IPS-20b (cell line): Measurements from ENCODE around the gene KMT2B.

ENCODE experiments used
- H3K27ac ChIP-seq: one replicate; pipeline ENCODE4 v1.5.1; 2013; ENCODE audit warnings: low read length
- H3K27me3 ChIP-seq: 2 replicates; pipeline ENCODE4 v1.6.1; 2013; ENCODE audit warnings: mild to moderate bottlenecking, low read length, inconsistent platforms; ENCODE audit not compliant: insufficient read depth
- H3K36me3 ChIP-seq: 2 replicates; pipeline ENCODE4 v1.6.1; 2013; ENCODE audit warnings: low read depth, mild to moderate bottlenecking, inconsistent platforms, low read length, moderate library complexity; ENCODE audit not compliant: insufficient read depth
- H3K4me1 ChIP-seq: 2 replicates; pipeline ENCODE4 v1.6.1; 2013; ENCODE audit warnings: mild to moderate bottlenecking, control low read depth, inconsistent platforms, low read length, moderate library complexity; ENCODE audit not compliant: insufficient read depth
- H3K4me3 ChIP-seq: 2 replicates; pipeline ENCODE4 v1.5.1; 2013; ENCODE audit warnings: mild to moderate bottlenecking, low read length, inconsistent platforms
- H3K9ac ChIP-seq: 2 replicates; pipeline ENCODE4 v1.6.1; 2013; ENCODE audit warnings: low read depth, mild to moderate bottlenecking, inconsistent platforms, low read length, moderate library complexity
- H3K9me3 ChIP-seq: 2 replicates; pipeline ENCODE4 v1.6.1; 2013; ENCODE audit warnings: mild to moderate bottlenecking, low read depth, low read length, inconsistent platforms; ENCODE audit not compliant: insufficient read depth

Gene KMT2B

GRCh38 chr19:35693422-35693821 lies 24.4 kb upstream of the KMT2B start:
- H3K9ac ChIP-seq, result no peak overlapping the region
- H3K9me3 ChIP-seq, result no peaks in the 10 kb centered on the region
- H3K27ac ChIP-seq, result no peak overlapping the region
- no peak overlapping the region for H3K4me3 ChIP-seq
- H3K27me3 ChIP-seq, result no peaks in the 10 kb centered on the region
- no peaks in the 10 kb centered on the region for H3K4me1 ChIP-seq
- H3K36me3 ChIP-seq, result no peaks in the 10 kb centered on the region

- no peaks in the 10 kb centered on the region for H3K4me1 ChIP-seq
- H3K27ac ChIP-seq, result no peak overlapping the region
- no peaks in the 10 kb centered on the region for H3K9me3 ChIP-seq
- no peak overlapping the region for H3K4me3 ChIP-seq
- H3K27me3 ChIP-seq, result no peaks in the 10 kb centered on the region
- H3K9ac ChIP-seq, result no peak overlapping the region
- no peaks in the 10 kb centered on the region for H3K36me3 ChIP-seq
Observed at GRCh38 chr19:35693835-35694599, 23.8 kb upstream of the KMT2B start.

DNA sequence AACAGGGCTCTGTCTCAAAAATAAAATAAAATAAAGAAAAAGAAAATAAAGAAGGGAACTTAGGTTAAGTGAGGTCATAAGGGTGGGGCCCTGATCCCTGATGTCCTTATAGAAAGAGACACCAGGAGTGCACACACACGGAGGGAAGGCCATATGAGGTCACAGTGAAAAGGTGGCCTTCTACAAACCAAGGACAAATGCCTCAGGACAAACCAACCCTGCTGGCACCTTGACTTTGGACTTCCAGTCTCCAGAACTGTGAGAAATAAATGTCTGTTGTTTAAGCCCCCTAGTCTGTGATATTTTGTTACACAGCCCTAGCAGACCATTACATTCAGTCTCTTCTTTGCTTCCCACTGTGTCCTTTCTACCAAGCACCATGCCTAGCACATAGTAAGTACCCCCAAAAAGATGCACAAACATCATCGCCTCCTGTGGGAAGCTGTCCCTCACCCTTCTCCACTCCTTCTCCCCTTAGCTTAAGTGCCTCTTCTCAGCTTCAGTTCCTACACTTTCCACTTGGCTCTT lies 21.8 kb upstream of the KMT2B start:
- no peaks in the 10 kb centered on the region for H3K9me3 ChIP-seq
- H3K27ac ChIP-seq, result no peak overlapping the region
- no peaks in the 10 kb centered on the region for H3K27me3 ChIP-seq
- H3K4me1 ChIP-seq, result no peaks in the 10 kb centered on the region
- no peaks in the 10 kb centered on the region for H3K36me3 ChIP-seq
- H3K4me3 ChIP-seq, result no peak overlapping the region
- no peak overlapping the region for H3K9ac ChIP-seq

- Histone ChIP-seq H3K9me3 (no peaks in the 10 kb centered on the region), H3K36me3 (no peaks in the 10 kb centered on the region), H3K27ac (no peak overlapping the region), H3K9ac (no peak overlapping the region), H3K4me3 (no peak overlapping the region), H3K4me1 (no peaks in the 10 kb centered on the region), H3K27me3 (no peaks in the 10 kb centered on the region)
Observed at GRCh38 chr19:35696835-35697234, 21.0 kb upstream of the KMT2B start.

- Histone ChIP-seq H3K4me3 (peak overlapping the region; percentile 76), H3K9ac (no peak overlapping the region)
Observed at GRCh38 chr19:35702223-35703012, 15.4 kb upstream of the KMT2B start.

DNA sequence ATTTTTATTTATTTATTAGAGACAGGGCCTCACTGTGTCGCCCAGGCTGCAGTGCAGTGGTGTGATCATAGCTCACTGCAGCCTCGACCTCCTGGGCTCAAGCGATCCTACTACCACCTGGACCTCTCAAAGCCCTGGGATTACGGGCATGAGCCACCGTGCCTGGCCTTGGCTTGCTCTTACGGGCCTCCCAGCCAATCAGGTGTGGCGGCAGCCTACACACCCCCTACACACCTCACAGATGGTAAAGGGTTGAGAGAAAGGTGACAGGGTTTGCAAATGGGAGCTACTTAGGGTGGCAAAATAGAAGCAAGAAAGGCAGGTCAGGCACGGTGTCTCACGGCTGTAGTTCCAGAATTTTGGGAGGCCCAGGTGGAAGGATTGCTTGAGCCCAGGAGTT lies 14.5 kb upstream of the KMT2B start:
- Histone ChIP-seq H3K27ac (no peak overlapping the region), H3K9ac (no peak overlapping the region), H3K27me3 (peaks cover 35% of the 10 kb centered on the region), H3K9me3 (no peaks in the 10 kb centered on the region), H3K4me1 (no peaks in the 10 kb centered on the region), H3K4me3 (no peak overlapping the region), H3K36me3 (no peaks in the 10 kb centered on the region)

More at GRCh38 chr19:35702223-35703012, 15.4 kb upstream of the KMT2B start:
- no peaks in the 10 kb centered on the region for H3K4me1 ChIP-seq
- no peaks in the 10 kb centered on the region for H3K36me3 ChIP-seq
- H3K9me3 ChIP-seq, result no peaks in the 10 kb centered on the region
- H3K27ac ChIP-seq, result no peak overlapping the region
- H3K27me3 ChIP-seq, result peaks cover 29% of the 10 kb centered on the region

GRCh38 chr19:35704218-35704617 lies 13.6 kb upstream of the KMT2B start, which contains the start of gene ZBTB32:
TSS of gene ZBTB32 (plus strand) at chr19:35704558. CDS start at chr19:35714627, 10,069 bp downstream.
- H3K36me3 ChIP-seq, result no peaks in the 10 kb centered on the region
- no peaks in the 10 kb centered on the region for H3K9me3 ChIP-seq
- no peaks in the 10 kb centered on the region for H3K4me1 ChIP-seq
- H3K27me3 ChIP-seq, result peaks cover 37% of the 10 kb centered on the region
- no peak within 1 kb of the TSS for H3K4me3 ChIP-seq
- H3K27ac ChIP-seq, result no peak within 1 kb of the TSS
- H3K9ac ChIP-seq, result no peak within 1 kb of the TSS

DNA sequence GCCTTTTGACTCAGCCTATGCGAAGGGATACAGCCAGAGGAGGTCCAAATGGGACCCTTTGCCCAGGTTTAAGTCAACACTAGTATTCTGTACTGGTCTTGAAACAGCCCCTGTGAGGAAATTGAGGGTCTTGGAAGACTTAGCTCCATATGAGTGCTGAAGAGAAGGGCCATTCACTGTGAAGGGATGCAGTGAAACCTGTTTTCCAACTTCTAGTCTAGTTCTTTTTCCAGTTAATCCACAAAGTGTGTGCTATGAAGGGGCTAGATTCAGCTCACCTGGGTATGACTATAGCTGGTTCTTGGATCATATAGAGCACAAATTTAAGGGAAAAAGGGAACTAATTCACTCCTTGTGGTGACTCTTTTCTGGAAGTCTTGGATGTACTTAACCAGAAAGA lies 9.4 kb upstream of the KMT2B start:
- peaks cover 27% of the 10 kb centered on the region for H3K27me3 ChIP-seq
- no peak overlapping the region for H3K9ac ChIP-seq
- no peak overlapping the region for H3K4me3 ChIP-seq
- H3K4me1 ChIP-seq, result peaks cover 4% of the 10 kb centered on the region; the same call in 1 of the 2 replicates
- no peak overlapping the region for H3K27ac ChIP-seq
- H3K36me3 ChIP-seq, result no peaks in the 10 kb centered on the region
- no peaks in the 10 kb centered on the region for H3K9me3 ChIP-seq

GRCh38 chr19:35710784-35711723 lies 6.7 kb upstream of the KMT2B start:
- Histone ChIP-seq H3K36me3 (no peaks in the 10 kb centered on the region), H3K9me3 (no peaks in the 10 kb centered on the region), H3K27me3 (peaks cover 16% of the 10 kb centered on the region), H3K9ac (no peak overlapping the region), H3K4me1 (peaks cover 19% of the 10 kb centered on the region), H3K27ac (no peak overlapping the region), H3K4me3 (no peak overlapping the region)

DNA sequence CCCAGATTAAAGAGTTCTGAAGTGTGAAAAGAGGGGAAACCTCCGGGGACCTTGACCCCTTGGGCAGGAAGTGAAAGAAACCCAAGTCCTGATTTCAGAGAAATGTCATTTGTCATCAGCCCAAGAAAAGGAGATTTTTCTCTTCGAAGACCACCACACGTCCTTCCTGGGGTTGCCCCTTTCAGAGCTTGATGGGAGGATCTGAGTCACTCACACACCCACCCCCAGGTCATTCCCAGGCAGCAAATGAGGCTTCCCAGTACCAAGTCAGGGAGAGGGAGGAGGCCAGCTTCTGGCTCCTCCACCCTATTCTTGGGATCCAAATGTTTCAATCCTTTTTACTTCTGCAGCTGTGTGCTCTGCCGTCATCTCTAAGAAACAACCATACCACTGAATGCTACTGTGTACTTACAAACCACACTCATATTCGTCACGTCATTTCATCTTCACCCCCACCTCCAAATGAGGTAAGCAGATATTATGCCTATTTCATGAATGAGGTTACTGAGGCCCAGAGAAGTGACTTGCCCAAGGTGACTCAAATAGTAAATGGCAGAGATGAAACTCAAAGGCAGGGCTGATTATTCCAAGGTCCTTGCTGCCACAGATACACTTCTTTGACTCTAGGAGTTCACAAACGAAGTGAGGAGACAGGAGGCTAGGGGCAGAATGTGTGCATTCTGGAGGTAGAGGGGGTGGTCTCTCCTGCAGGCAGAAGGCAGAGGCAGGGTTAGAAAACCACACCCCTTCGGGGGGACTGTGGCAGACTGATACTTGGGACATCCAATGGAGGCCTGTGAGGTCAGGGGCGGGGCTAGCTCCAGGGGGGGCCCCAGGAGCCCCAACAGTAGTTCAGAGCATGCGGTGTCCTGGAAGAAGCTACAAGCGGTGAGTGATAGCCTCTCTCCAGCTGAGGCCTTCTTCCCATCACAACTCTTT lies 5.0 kb upstream of the KMT2B start:
- H3K9me3 ChIP-seq, result no peaks in the 10 kb centered on the region
- no peak overlapping the region for H3K4me3 ChIP-seq

More for the DNA sequence above, 5.0 kb upstream of the KMT2B start:
- no peaks in the 10 kb centered on the region for H3K36me3 ChIP-seq
- H3K4me1 ChIP-seq, result peaks cover 19% of the 10 kb centered on the region
- no peak overlapping the region for H3K9ac ChIP-seq
- H3K27me3 ChIP-seq, result peaks cover 16% of the 10 kb centered on the region
- no peak overlapping the region for H3K27ac ChIP-seq
